Esophagus muscularis mucosa (tissue), 4 donors: ENCODE results near the gene PHYKPL. TPM values are rescaled to one million over a fixed set of nuclear protein-coding genes. Genes with fewer than 3 reads are reported as not detected.

Source experiments
- DNase-seq: peaks from one replicate; pipeline ENCODE4 v3.0.0-alpha.2; 2017; ENCODE audit errors: extremely low spot score
- H3K27ac ChIP-seq, 4 donors: fragments of 200-600 bp; sonication (generic); replicated peaks in 1 of 4; 1 replicate in 3 of 4; 2 replicates in 1 of 4; pipeline ENCODE4 v1.5.1; 2016 to 2019; ENCODE audit warnings: mild to moderate bottlenecking in 1 of 4
- H3K27me3 ChIP-seq, 4 donors: fragments of 200-600 bp; sonication (generic); one replicate each; pipeline versions ENCODE4 v1.5.1 to v1.6.0; 2016 to 2019
- H3K36me3 ChIP-seq, 4 donors: fragments of 200-600 bp; sonication (generic); one replicate each; pipeline ENCODE4 v1.5.1; 2016 to 2019
- H3K4me1 ChIP-seq, 4 donors: fragments of 200-600 bp; sonication (generic); one replicate each; pipeline ENCODE4 v1.5.1; 2016 to 2019
- H3K4me3 ChIP-seq, 4 donors: fragments of 200-600 bp; sonication (generic); 1 replicate in 2 of 4; 2 replicates in 2 of 4; pipeline ENCODE4 v1.5.1; 2016 to 2019; ENCODE audit warnings: mild to moderate bottlenecking in 4 of 4, moderate library complexity in 1 of 4
- H3K9me3 ChIP-seq, 4 donors: fragments of 200-600 bp; sonication (generic); 1 replicate in 3 of 4; 2 replicates in 1 of 4; pipeline ENCODE4 v1.5.1; 2016 to 2019
- EP300 ChIP-seq: sonication (generic); formaldehyde crosslinking; IDR thresholded peaks from one replicate; pipeline ENCODE4 v1.6.1; 2017; ENCODE audit warnings: antibody characterized with exemption
- POLR2A ChIP-seq: fragments of 450-650 bp; IDR thresholded peaks from one replicate; pipeline ENCODE4 v1.6.1; 2017; ENCODE audit warnings: antibody characterized with exemption, moderate library complexity, mild to moderate bottlenecking, low read depth
- POLR2AphosphoS5 ChIP-seq, 2 donors: sonication (generic); formaldehyde crosslinking; IDR thresholded peaks; one replicate each; pipeline ENCODE4 v1.6.1; 2017; ENCODE audit warnings: antibody characterized with exemption in 2 of 2
- WGBS: methylation state at CpG from one replicate; pipeline ENCODE4 v1.1.5; 2018; 5-methylcytosine and 5-hydroxymethylcytosine counted together
- intact Hi-C: fragments of 100-400 bp; cut with DNase I; formaldehyde crosslinking; loops from one replicate; pipeline ENCODE4 v1.15.1; 2023
- total RNA-seq, 4 donors: library from RNA; depleted of rRNA; stranded (reverse); fragments of >200 nt; gene quantifications; one replicate each; pipeline versions ENCODE4 v1.1.0 to v1.2.1, GENCODE V29; 2016
- TF ChIP-seq, protein P1 (sequence below), 3 experiments: fragments of 200-600 bp in 2 of 3; fragments of 450-650 bp in 1 of 3; sonication (generic) in 2 of 3; IDR thresholded peaks; one replicate each; pipeline ENCODE4 v1.5.1; 2017 to 2019; ENCODE audit warnings: antibody characterized with exemption in 3 of 3, mild to moderate bottlenecking in 2 of 3, moderate library complexity in 1 of 3

The PHYKPL gene
- total RNA-seq, 4 donors from 2014 or later, result 27.4 to 45.1 (median 37.5) TPM

GRCh38 chr5:178250263-178250662, 17.7 kb upstream of the PHYKPL start:
- H3K4me3 ChIP-seq, result no peak overlapping the region
- TF ChIP-seq EP300 (no peak), POLR2A (no peak), POLR2AphosphoS5 (IDR thresholded peaks at IDR 0.05) (no peak)
- TF ChIP-seq, protein P1, sequence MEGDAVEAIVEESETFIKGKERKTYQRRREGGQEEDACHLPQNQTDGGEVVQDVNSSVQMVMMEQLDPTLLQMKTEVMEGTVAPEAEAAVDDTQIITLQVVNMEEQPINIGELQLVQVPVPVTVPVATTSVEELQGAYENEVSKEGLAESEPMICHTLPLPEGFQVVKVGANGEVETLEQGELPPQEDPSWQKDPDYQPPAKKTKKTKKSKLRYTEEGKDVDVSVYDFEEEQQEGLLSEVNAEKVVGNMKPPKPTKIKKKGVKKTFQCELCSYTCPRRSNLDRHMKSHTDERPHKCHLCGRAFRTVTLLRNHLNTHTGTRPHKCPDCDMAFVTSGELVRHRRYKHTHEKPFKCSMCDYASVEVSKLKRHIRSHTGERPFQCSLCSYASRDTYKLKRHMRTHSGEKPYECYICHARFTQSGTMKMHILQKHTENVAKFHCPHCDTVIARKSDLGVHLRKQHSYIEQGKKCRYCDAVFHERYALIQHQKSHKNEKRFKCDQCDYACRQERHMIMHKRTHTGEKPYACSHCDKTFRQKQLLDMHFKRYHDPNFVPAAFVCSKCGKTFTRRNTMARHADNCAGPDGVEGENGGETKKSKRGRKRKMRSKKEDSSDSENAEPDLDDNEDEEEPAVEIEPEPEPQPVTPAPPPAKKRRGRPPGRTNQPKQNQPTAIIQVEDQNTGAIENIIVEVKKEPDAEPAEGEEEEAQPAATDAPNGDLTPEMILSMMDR (IDR thresholded peaks at IDR 0.05), result no peak
- intact Hi-C loops, result no loop called here
- WGBS, result 83% methylated on average over 5 of the region's 6 CpGs
- no peak overlapping the region for H3K27ac ChIP-seq
- DNase-seq, result no peak
- H3K9me3 ChIP-seq, result no peaks in the 10 kb centered on the region
- peaks cover 0 to 6% (median 0%) of the 10 kb centered on the region in 4 donors for H3K4me1 ChIP-seq
- peaks cover 0 to 12% (median 0%) of the 10 kb centered on the region in 4 donors for H3K27me3 ChIP-seq
- no peaks in the 10 kb centered on the region for H3K36me3 ChIP-seq

- TF ChIP-seq, protein P1 (IDR thresholded peaks at IDR 0.05), result no peak
- TF ChIP-seq POLR2A, result no peak
- no peak for TF ChIP-seq EP300
- peaks cover 0 to 12% (median 0%) of the 10 kb centered on the region in 4 donors for H3K27me3 ChIP-seq
- H3K4me3 ChIP-seq, result no peak overlapping the region
- whole genome bisulfite sequencing, result 78% methylated on average over 7 of the region's 13 CpGs
- H3K36me3 ChIP-seq, result no peaks in the 10 kb centered on the region
- no peak for DNase-seq
- peaks cover 0 to 6% (median 0%) of the 10 kb centered on the region in 4 donors for H3K4me1 ChIP-seq
- intact Hi-C loops, result no loop called here
- no peaks in the 10 kb centered on the region for H3K9me3 ChIP-seq
- no peak overlapping the region for H3K27ac ChIP-seq
Measured at GRCh38 chr5:178249191-178249989, 16.8 kb upstream of the PHYKPL start.

DNA sequence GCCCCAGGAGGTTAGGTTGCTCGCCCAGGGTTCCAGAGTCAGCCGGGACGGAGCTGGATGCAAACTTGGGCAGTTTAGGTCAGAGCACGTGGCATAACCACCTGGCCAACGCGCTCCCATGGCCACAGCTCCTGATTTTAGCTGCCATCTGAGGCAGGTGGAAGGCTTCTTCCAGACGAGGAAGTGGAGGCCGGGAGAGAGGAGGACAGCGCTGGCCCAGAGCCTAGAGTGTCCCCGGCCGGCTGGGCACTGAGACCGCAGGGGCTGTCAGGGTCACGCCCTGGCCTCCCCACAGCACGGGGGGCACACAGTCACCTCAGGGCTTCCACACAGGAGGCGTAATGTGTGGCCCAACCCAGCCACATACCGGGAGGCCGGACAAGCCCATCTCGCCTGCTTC, 16.1 kb upstream of the PHYKPL start:
- Histone ChIP-seq H3K27me3 (peaks cover 0 to 12% (median 0%) of the 10 kb centered on the region in 4 donors), H3K4me3 (no peak overlapping the region), H3K4me1 (peaks cover 0 to 6% (median 0%) of the 10 kb centered on the region in 4 donors), H3K36me3 (no peaks in the 10 kb centered on the region), H3K9me3 (no peaks in the 10 kb centered on the region), H3K27ac (no peak overlapping the region)
- intact Hi-C loops, result no loop called here
- TF ChIP-seq POLR2AphosphoS5 (IDR thresholded peaks at IDR 0.05) (no peak), EP300 (no peak), POLR2A (no peak)
- TF ChIP-seq, protein P1 (IDR thresholded peaks at IDR 0.05), result no peak
- WGBS, result 73% methylated on average over 12 of the region's 18 CpGs
- no peak for DNase-seq

- WGBS, result 67% methylated on average over 16 of the region's 24 CpGs
- peaks cover 0 to 12% (median 0%) of the 10 kb centered on the region in 4 donors for H3K27me3 ChIP-seq
- no peaks in the 10 kb centered on the region for H3K36me3 ChIP-seq
- no peak for DNase-seq
- H3K4me1 ChIP-seq, result peaks cover 0 to 6% (median 0%) of the 10 kb centered on the region in 4 donors
- intact Hi-C loops, result no loop called here
- H3K27ac ChIP-seq, result no peak overlapping the region
- no peaks in the 10 kb centered on the region for H3K9me3 ChIP-seq
- no peak for TF ChIP-seq POLR2AphosphoS5 (IDR thresholded peaks at IDR 0.05)
- no peak for TF ChIP-seq EP300
- H3K4me3 ChIP-seq, result no peak overlapping the region
Measured at GRCh38 chr5:178247481-178248456, 15.2 kb upstream of the PHYKPL start.
